NB4 (cell line): Measurements from ENCODE around the gene ZNF724.

Experiments used
- DNase-seq: peaks from one replicate; pipeline ENCODE4 v3.0.0; 2010; ENCODE audit warnings: low read depth
- H3K4me3 ChIP-seq: one replicate; pipeline ENCODE4 v1.5.1; 2011; ENCODE audit warnings: mild to moderate bottlenecking, low read depth, low read length, moderate library complexity
- MYC ChIP-seq: IDR thresholded peaks from 2 replicates; pipeline ENCODE4 v1.6.1; 2011; ENCODE audit warnings: low read depth, low read length
- POLR2A ChIP-seq: IDR thresholded peaks from 2 replicates; pipeline ENCODE4 v1.6.1; 2011; ENCODE audit warnings: mild to moderate bottlenecking; ENCODE audit not compliant: insufficient read length; ENCODE audit errors: extremely low read depth
- TF ChIP-seq, protein P1 (sequence below): IDR thresholded peaks from one replicate; pipeline ENCODE4 v1.5.1; 2012; ENCODE audit warnings: low read depth, low read length
- TF ChIP-seq, protein P2 (sequence below): IDR thresholded peaks from 2 replicates; pipeline ENCODE4 v1.6.1; 2011; ENCODE audit warnings: low read depth, low read length

ZNF724 gene

GRCh38 chr19:23183251-23183650 lies 66.9 kb downstream of the ZNF724 start:
- TF ChIP-seq POLR2A (no peak), MYC (no peak)
- TF ChIP-seq, protein P1, sequence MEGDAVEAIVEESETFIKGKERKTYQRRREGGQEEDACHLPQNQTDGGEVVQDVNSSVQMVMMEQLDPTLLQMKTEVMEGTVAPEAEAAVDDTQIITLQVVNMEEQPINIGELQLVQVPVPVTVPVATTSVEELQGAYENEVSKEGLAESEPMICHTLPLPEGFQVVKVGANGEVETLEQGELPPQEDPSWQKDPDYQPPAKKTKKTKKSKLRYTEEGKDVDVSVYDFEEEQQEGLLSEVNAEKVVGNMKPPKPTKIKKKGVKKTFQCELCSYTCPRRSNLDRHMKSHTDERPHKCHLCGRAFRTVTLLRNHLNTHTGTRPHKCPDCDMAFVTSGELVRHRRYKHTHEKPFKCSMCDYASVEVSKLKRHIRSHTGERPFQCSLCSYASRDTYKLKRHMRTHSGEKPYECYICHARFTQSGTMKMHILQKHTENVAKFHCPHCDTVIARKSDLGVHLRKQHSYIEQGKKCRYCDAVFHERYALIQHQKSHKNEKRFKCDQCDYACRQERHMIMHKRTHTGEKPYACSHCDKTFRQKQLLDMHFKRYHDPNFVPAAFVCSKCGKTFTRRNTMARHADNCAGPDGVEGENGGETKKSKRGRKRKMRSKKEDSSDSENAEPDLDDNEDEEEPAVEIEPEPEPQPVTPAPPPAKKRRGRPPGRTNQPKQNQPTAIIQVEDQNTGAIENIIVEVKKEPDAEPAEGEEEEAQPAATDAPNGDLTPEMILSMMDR, result no peak
- TF ChIP-seq, protein P2, sequence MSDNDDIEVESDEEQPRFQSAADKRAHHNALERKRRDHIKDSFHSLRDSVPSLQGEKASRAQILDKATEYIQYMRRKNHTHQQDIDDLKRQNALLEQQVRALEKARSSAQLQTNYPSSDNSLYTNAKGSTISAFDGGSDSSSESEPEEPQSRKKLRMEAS, result no peak
- no peak for DNase-seq

More at GRCh38 chr19:23183251-23183650, 66.9 kb downstream of the ZNF724 start:
- no peak overlapping the region for H3K4me3 ChIP-seq
